Caco-2 (cell line): Measurements from ENCODE around the gene OBP2B. TPM values are rescaled to one million over a fixed set of nuclear protein-coding genes. Genes with fewer than 3 reads are reported as not detected.

ENCODE experiments used
- BruUV-seq: library from RNA; stranded (reverse); fragments of 400-500 nt; replicated peaks from 2 replicates; lab custom pipeline; 2021; lab: Mats Ljungman, UMichigan
- CTCF ChIA-PET: fragments of 300-600 bp; sonication (Branson Sonifier 250); formaldehyde crosslinking; loops from one replicate; lab custom pipeline; 2022; ENCODE audit warnings: antibody characterized with exemption; lab: Charles Lee
- POLR2A ChIA-PET: fragments of 300-600 bp; sonication (Branson Sonifier 250); formaldehyde crosslinking; loops from one replicate; lab custom pipeline; 2022; ENCODE audit warnings: antibody characterized with exemption; lab: Charles Lee
- DNase-seq, 2 experiments: peaks; one replicate each; pipeline versions ENCODE4 v3.0.0 to v3.0.0-alpha.2; 2020 to 2022
- H3K27me3 ChIP-seq: replicated peaks from 2 replicates; pipeline ENCODE4 v1.6.0; 2011; ENCODE audit warnings: low read length; ENCODE audit not compliant: control insufficient read depth, insufficient read depth
- H3K36me3 ChIP-seq: 2 replicates; pipeline ENCODE4 v1.5.1; 2011; ENCODE audit warnings: low read length; ENCODE audit not compliant: control insufficient read depth, insufficient read depth
- H3K4me1 ChIP-seq: fragments of 250-450 bp; sonication (Bioruptor Pico); 2 replicates; pipeline ENCODE4 v1.5.1; 2020; ENCODE audit warnings: mild to moderate bottlenecking
- H3K4me3 ChIP-seq: 2 replicates; pipeline ENCODE4 v1.5.1; 2011; ENCODE audit warnings: low read depth, mild to moderate bottlenecking, control low read depth, low read length
- H3K9me3 ChIP-seq: fragments of 250-450 bp; sonication (Bioruptor Pico); 2 replicates; pipeline ENCODE4 v1.5.1; 2020; ENCODE audit warnings: mild to moderate bottlenecking, moderate library complexity
- H3K27ac Mint-ChIP-seq: one replicate; pipeline ENCODE4 v1.8.0; 2022; ENCODE audit warnings: mixed read lengths; ENCODE audit not compliant: unreplicated experiment
- H3K27me3 Mint-ChIP-seq: one replicate; pipeline ENCODE4 v1.8.0; 2022; ENCODE audit warnings: mixed read lengths; ENCODE audit not compliant: insufficient read depth, unreplicated experiment
- H3K36me3 Mint-ChIP-seq: one replicate; pipeline ENCODE4 v1.8.0; 2022; ENCODE audit warnings: mild to moderate bottlenecking, mixed read lengths; ENCODE audit not compliant: insufficient read depth, unreplicated experiment
- H3K4me1 Mint-ChIP-seq: one replicate; pipeline ENCODE4 v1.8.0; 2022; ENCODE audit warnings: low read depth, mixed read lengths; ENCODE audit not compliant: unreplicated experiment
- H3K4me3 Mint-ChIP-seq: one replicate; pipeline ENCODE4 v1.8.0; 2022; ENCODE audit warnings: mild to moderate bottlenecking, moderate library complexity, mixed read lengths; ENCODE audit not compliant: unreplicated experiment
- H3K9me3 Mint-ChIP-seq: one replicate; pipeline ENCODE4 v1.8.0; 2022; ENCODE audit warnings: mixed read lengths; ENCODE audit not compliant: unreplicated experiment
- intact Hi-C: fragments of 100-400 bp; cut with micrococcal nuclease; formaldehyde crosslinking; loops from one replicate; pipeline ENCODE4 v1.10.0; 2022; ENCODE audit not compliant: unreplicated experiment
- total RNA-seq: library from RNA; stranded (reverse); gene quantifications from 2 replicates; pipeline ENCODE4 v1.2.3, GENCODE V29; 2022
- TF ChIP-seq, protein P1 (sequence below), 2 experiments: fragments of 200-600 bp in 1 of 2; IDR thresholded peaks; 1 replicate in 1 of 2; 2 replicates in 1 of 2; pipeline versions ENCODE4 v1.5.1 to v1.8.0; 2011 to 2022; ENCODE audit warnings: antibody characterized with exemption in 1 of 2, control low read depth in 1 of 2, inconsistent platforms in 1 of 2, low read depth in 1 of 2, low read length in 1 of 2, mild to moderate bottlenecking in 1 of 2, moderate library complexity in 1 of 2; ENCODE audit not compliant: insufficient read depth in 1 of 2, severe bottlenecking in 1 of 2, unreplicated experiment in 1 of 2

Gene OBP2B
- total RNA-seq, 1 experiment from 2014 or later, result not detected

DNA sequence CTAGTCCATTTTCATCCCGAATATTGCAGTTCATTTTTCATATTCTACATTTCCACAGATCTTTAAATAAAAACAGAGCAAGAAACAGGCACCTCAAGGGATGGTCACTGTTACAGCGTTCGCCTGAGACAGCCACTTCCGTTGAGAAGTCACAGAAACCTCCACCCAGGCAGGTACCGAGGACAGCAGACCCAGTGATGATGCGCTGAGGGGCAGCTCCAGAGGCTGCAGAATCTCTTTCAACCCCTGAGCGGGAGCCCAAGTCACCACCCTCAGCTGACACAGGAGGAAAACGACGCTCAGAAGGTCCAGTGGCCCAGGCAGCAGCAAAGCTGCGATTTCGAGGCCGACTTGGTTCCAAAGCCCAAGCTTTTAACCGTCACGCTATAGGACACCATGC, 33.2 kb upstream of the OBP2B start:
- peaks cover 15% of the 10 kb centered on the region for H3K4me1 ChIP-seq
- no peaks in the 10 kb centered on the region for H3K9me3 Mint-ChIP-seq
- H3K9me3 ChIP-seq, result no peaks in the 10 kb centered on the region
- intact Hi-C loops, result no loop called here
- TF ChIP-seq, protein P1, sequence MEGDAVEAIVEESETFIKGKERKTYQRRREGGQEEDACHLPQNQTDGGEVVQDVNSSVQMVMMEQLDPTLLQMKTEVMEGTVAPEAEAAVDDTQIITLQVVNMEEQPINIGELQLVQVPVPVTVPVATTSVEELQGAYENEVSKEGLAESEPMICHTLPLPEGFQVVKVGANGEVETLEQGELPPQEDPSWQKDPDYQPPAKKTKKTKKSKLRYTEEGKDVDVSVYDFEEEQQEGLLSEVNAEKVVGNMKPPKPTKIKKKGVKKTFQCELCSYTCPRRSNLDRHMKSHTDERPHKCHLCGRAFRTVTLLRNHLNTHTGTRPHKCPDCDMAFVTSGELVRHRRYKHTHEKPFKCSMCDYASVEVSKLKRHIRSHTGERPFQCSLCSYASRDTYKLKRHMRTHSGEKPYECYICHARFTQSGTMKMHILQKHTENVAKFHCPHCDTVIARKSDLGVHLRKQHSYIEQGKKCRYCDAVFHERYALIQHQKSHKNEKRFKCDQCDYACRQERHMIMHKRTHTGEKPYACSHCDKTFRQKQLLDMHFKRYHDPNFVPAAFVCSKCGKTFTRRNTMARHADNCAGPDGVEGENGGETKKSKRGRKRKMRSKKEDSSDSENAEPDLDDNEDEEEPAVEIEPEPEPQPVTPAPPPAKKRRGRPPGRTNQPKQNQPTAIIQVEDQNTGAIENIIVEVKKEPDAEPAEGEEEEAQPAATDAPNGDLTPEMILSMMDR (IDR thresholded peaks at IDR 0.05; ENCODE audit: insufficient read depth in 1 of 2, low read depth in 1 of 2, low read length in 1 of 2, severe bottlenecking in 1 of 2, unreplicated experiment in 1 of 2), result no peak
- no peaks in the 10 kb centered on the region for H3K27me3 ChIP-seq
- H3K27me3 Mint-ChIP-seq, result no peaks in the 10 kb centered on the region
- CTCF ChIA-PET, result no interaction called here
- H3K27ac Mint-ChIP-seq, result no peak overlapping the region
- H3K4me3 Mint-ChIP-seq, result no peak overlapping the region
- POLR2A ChIA-PET, result no interaction called here
- H3K36me3 Mint-ChIP-seq, result no peaks in the 10 kb centered on the region
- no peak for DNase-seq
- BruUV-seq, result no TSS peak
- H3K4me1 Mint-ChIP-seq, result no peaks in the 10 kb centered on the region
- no peaks in the 10 kb centered on the region for H3K36me3 ChIP-seq
- no peak overlapping the region for H3K4me3 ChIP-seq

DNA sequence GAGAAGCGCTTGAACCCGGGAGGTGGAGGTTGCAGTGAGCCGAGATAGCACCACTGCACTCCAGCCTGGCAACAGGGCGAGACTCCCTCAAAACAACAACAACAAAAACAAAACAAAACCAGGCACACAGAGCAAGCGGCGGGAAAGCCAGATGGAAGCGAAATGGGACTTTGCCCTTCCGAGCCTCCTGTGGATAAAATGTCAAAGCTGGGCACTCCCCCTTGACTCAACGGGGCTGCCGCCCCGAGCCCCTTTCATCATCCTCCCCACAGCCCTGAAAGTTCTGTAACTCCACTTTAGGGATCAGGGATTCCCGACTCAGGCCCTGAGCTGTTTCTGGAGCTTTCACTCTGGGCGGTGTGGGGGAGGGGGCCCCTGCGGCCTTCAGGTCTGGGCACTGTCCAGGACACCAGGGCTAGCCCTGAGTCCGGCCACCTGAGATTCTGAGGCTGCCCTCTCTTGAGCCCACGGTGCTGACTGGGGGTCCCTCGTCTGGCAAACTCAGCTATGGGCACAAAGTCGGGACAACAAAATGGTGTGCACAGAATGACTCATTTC, 30.6 kb upstream of the OBP2B start:
- Histone ChIP-seq H3K4me3 (no peak overlapping the region), H3K36me3 (no peaks in the 10 kb centered on the region), H3K27me3 (no peaks in the 10 kb centered on the region), H3K4me1 (peaks cover 15% of the 10 kb centered on the region), H3K9me3 (no peaks in the 10 kb centered on the region)
- Mint-ChIP-seq H3K27me3 (no peaks in the 10 kb centered on the region), H3K27ac (no peak overlapping the region), H3K4me1 (no peaks in the 10 kb centered on the region), H3K9me3 (no peaks in the 10 kb centered on the region), H3K36me3 (no peaks in the 10 kb centered on the region), H3K4me3 (no peak overlapping the region)
- POLR2A ChIA-PET, result no interaction called here
- intact Hi-C loops, result no loop called here
- TF ChIP-seq, protein P1 (IDR thresholded peaks at IDR 0.05; ENCODE audit: insufficient read depth in 1 of 2, low read depth in 1 of 2, low read length in 1 of 2, severe bottlenecking in 1 of 2, unreplicated experiment in 1 of 2), result no peak
- CTCF ChIA-PET, result interaction anchor here (2.3 kb wide), 1 partner anchor 53 kb away, joined by 12 read pairs; no protein-coding TSS in a partner anchor
- no peak for DNase-seq
- no TSS peak for BruUV-seq

GRCh38 chr9:133238851-133239532, 29.9 kb upstream of the OBP2B start:
- H3K4me3 ChIP-seq, result no peak overlapping the region

More at GRCh38 chr9:133238851-133239532, 29.9 kb upstream of the OBP2B start:
- H3K4me1 Mint-ChIP-seq, result no peaks in the 10 kb centered on the region
- peaks cover 13% of the 10 kb centered on the region for H3K4me1 ChIP-seq
- TF ChIP-seq, protein P1 (IDR thresholded peaks at IDR 0.05; ENCODE audit: insufficient read depth in 1 of 2, low read depth in 1 of 2, low read length in 1 of 2, severe bottlenecking in 1 of 2, unreplicated experiment in 1 of 2), result peak in 1 of 2 experiments; percentile 44
- intact Hi-C loops, result no loop called here
- H3K9me3 ChIP-seq, result no peaks in the 10 kb centered on the region
- no TSS peak for BruUV-seq
- ChIA-PET POLR2A (no interaction called here), CTCF (interaction anchor here (2.3 kb wide), 1 partner anchor 52 kb away, joined by 12 read pairs; no protein-coding TSS in a partner anchor)
- H3K36me3 Mint-ChIP-seq, result no peaks in the 10 kb centered on the region
- no peaks in the 10 kb centered on the region for H3K27me3 Mint-ChIP-seq
- peak; percentile 40 to 56 for DNase-seq
- no peaks in the 10 kb centered on the region for H3K27me3 ChIP-seq
- H3K4me3 Mint-ChIP-seq, result peak overlapping the region; percentile 72
- no peaks in the 10 kb centered on the region for H3K36me3 ChIP-seq
- H3K27ac Mint-ChIP-seq, result no peak overlapping the region
- no peaks in the 10 kb centered on the region for H3K9me3 Mint-ChIP-seq
